ENCODE measurements around the gene IFNE. TPM values are rescaled to one million over a fixed set of nuclear protein-coding genes. Genes with fewer than 3 reads are reported as not detected.

The IFNE gene
- total RNA-seq, 1 donor from 2014 or later: not detected

- intact Hi-C loops (cut with micrococcal nuclease): no loop called here
- Mint-ChIP-seq H3K36me3 (ENCODE audit: low read depth) (no peaks in the 10 kb centered on the region), H3K9me3 (no peaks in the 10 kb centered on the region), H3K27me3 (ENCODE audit: insufficient read depth) (no peaks in the 10 kb centered on the region), H3K4me1 (ENCODE audit: low read depth) (no peaks in the 10 kb centered on the region), H3K27ac (no peak overlapping the region), H3K4me3 (no peak overlapping the region)
- no peak for DNase-seq (ENCODE audit: low spot score)
These were observed 31.3 kb upstream of the IFNE start for GRCh38 chr9:21513431-21513830.

- Mint-ChIP-seq H3K27ac (no peak overlapping the region), H3K9me3 (no peaks in the 10 kb centered on the region), H3K27me3 (ENCODE audit: insufficient read depth) (no peaks in the 10 kb centered on the region), H3K4me1 (ENCODE audit: low read depth) (no peaks in the 10 kb centered on the region), H3K36me3 (ENCODE audit: low read depth) (no peaks in the 10 kb centered on the region), H3K4me3 (no peak overlapping the region)
- no peak for DNase-seq (ENCODE audit: low spot score)
- intact Hi-C loops (cut with micrococcal nuclease): no loop called here
These were observed 28.7 kb upstream of the IFNE start for GRCh38 chr9:21510806-21511205.

GRCh38 chr9:21507483-21507790, 25.3 kb upstream of the IFNE start:
- Mint-ChIP-seq H3K4me1 (ENCODE audit: low read depth) (no peaks in the 10 kb centered on the region), H3K9me3 (no peaks in the 10 kb centered on the region), H3K27ac (no peak overlapping the region), H3K4me3 (no peak overlapping the region), H3K27me3 (ENCODE audit: insufficient read depth) (no peaks in the 10 kb centered on the region), H3K36me3 (ENCODE audit: low read depth) (no peaks in the 10 kb centered on the region)
- intact Hi-C loops (cut with micrococcal nuclease): no loop called here
- no peak for DNase-seq (ENCODE audit: low spot score)

- Mint-ChIP-seq H3K27me3 (ENCODE audit: insufficient read depth) (no peaks in the 10 kb centered on the region), H3K27ac (no peak overlapping the region), H3K4me3 (no peak overlapping the region), H3K4me1 (ENCODE audit: low read depth) (no peaks in the 10 kb centered on the region), H3K9me3 (no peaks in the 10 kb centered on the region), H3K36me3 (ENCODE audit: low read depth) (no peaks in the 10 kb centered on the region)
- DNase-seq (ENCODE audit: low spot score): no peak
- intact Hi-C loops (cut with micrococcal nuclease): no loop called here
These were observed 24.7 kb upstream of the IFNE start for GRCh38 chr9:21506626-21507482.

- DNase-seq (ENCODE audit: low spot score): no peak
- intact Hi-C loops (cut with micrococcal nuclease): no loop called here
- no peaks in the 10 kb centered on the region for H3K36me3 Mint-ChIP-seq (ENCODE audit: low read depth)
- no peaks in the 10 kb centered on the region for H3K27me3 Mint-ChIP-seq (ENCODE audit: insufficient read depth)
- no peaks in the 10 kb centered on the region for H3K9me3 Mint-ChIP-seq
- H3K4me3 Mint-ChIP-seq: no peak overlapping the region
- no peaks in the 10 kb centered on the region for H3K4me1 Mint-ChIP-seq (ENCODE audit: low read depth)
- H3K27ac Mint-ChIP-seq: no peak overlapping the region
These were observed 23.5 kb upstream of the IFNE start for GRCh38 chr9:21505425-21506179.

GRCh38 chr9:21504894-21505293, 22.8 kb upstream of the IFNE start:
- Mint-ChIP-seq H3K27me3 (ENCODE audit: insufficient read depth) (no peaks in the 10 kb centered on the region), H3K9me3 (no peaks in the 10 kb centered on the region), H3K36me3 (ENCODE audit: low read depth) (no peaks in the 10 kb centered on the region), H3K27ac (no peak overlapping the region), H3K4me1 (ENCODE audit: low read depth) (no peaks in the 10 kb centered on the region), H3K4me3 (no peak overlapping the region)
- no peak for DNase-seq (ENCODE audit: low spot score)
- intact Hi-C loops (cut with micrococcal nuclease): no loop called here

- Mint-ChIP-seq H3K27ac (no peak overlapping the region), H3K9me3 (no peaks in the 10 kb centered on the region), H3K4me1 (ENCODE audit: low read depth) (no peaks in the 10 kb centered on the region), H3K27me3 (ENCODE audit: insufficient read depth) (no peaks in the 10 kb centered on the region), H3K4me3 (no peak overlapping the region), H3K36me3 (ENCODE audit: low read depth) (no peaks in the 10 kb centered on the region)
- intact Hi-C loops (cut with micrococcal nuclease): no loop called here
- no peak for DNase-seq (ENCODE audit: low spot score)
These were observed 22.0 kb upstream of the IFNE start for GRCh38 chr9:21504113-21504512.

- DNase-seq (ENCODE audit: low spot score): no peak
- Mint-ChIP-seq H3K4me1 (ENCODE audit: low read depth) (no peaks in the 10 kb centered on the region), H3K9me3 (no peaks in the 10 kb centered on the region), H3K36me3 (ENCODE audit: low read depth) (no peaks in the 10 kb centered on the region), H3K27me3 (ENCODE audit: insufficient read depth) (peaks cover 2% of the 10 kb centered on the region), H3K4me3 (no peak overlapping the region), H3K27ac (no peak overlapping the region)
- intact Hi-C loops (cut with micrococcal nuclease): loop anchor here (2.0 kb wide), 1 partner anchor 20 kb away; no protein-coding TSS in a partner anchor
These were observed 20.5 kb upstream of the IFNE start for GRCh38 chr9:21502586-21502985.

GRCh38 chr9:21499912-21500311, 17.8 kb upstream of the IFNE start:
- H3K4me1 Mint-ChIP-seq (ENCODE audit: low read depth): no peaks in the 10 kb centered on the region
- intact Hi-C loops (cut with micrococcal nuclease): no loop called here
- no peak for DNase-seq (ENCODE audit: low spot score)
- no peaks in the 10 kb centered on the region for H3K9me3 Mint-ChIP-seq
- no peaks in the 10 kb centered on the region for H3K36me3 Mint-ChIP-seq (ENCODE audit: low read depth)
- no peak overlapping the region for H3K4me3 Mint-ChIP-seq
- H3K27ac Mint-ChIP-seq: no peak overlapping the region
- H3K27me3 Mint-ChIP-seq (ENCODE audit: insufficient read depth): peaks cover 2% of the 10 kb centered on the region

GRCh38 chr9:21491756-21492155, 9.6 kb upstream of the IFNE start:
- no peaks in the 10 kb centered on the region for H3K27me3 Mint-ChIP-seq (ENCODE audit: insufficient read depth)
- H3K9me3 Mint-ChIP-seq: no peaks in the 10 kb centered on the region
- H3K36me3 Mint-ChIP-seq (ENCODE audit: low read depth): no peaks in the 10 kb centered on the region
- DNase-seq (ENCODE audit: low spot score): no peak
- intact Hi-C loops (cut with micrococcal nuclease): loop anchor here (1.0 kb wide), 1 partner anchor 298 kb away; no protein-coding TSS in a partner anchor
- H3K4me3 Mint-ChIP-seq: no peak overlapping the region
- H3K27ac Mint-ChIP-seq: no peak overlapping the region
- no peaks in the 10 kb centered on the region for H3K4me1 Mint-ChIP-seq (ENCODE audit: low read depth)

- H3K27ac Mint-ChIP-seq: no peak overlapping the region
- no peaks in the 10 kb centered on the region for H3K36me3 Mint-ChIP-seq (ENCODE audit: low read depth)
- intact Hi-C loops (cut with micrococcal nuclease): loop anchor here (5.0 kb wide), 1 partner anchor 226 kb away; no protein-coding TSS in a partner anchor
- no peak for DNase-seq (ENCODE audit: low spot score)
- H3K9me3 Mint-ChIP-seq: no peaks in the 10 kb centered on the region
- H3K4me3 Mint-ChIP-seq: no peak overlapping the region
- no peaks in the 10 kb centered on the region for H3K4me1 Mint-ChIP-seq (ENCODE audit: low read depth)
- peaks cover 17% of the 10 kb centered on the region for H3K27me3 Mint-ChIP-seq (ENCODE audit: insufficient read depth)
These were observed 550 bp downstream of the IFNE start for GRCh38 chr9:21481470-21482056.

GRCh38 chr9:21479152-21479702, 2.9 kb downstream of the IFNE start:
- Mint-ChIP-seq H3K4me3 (no peak overlapping the region), H3K9me3 (no peaks in the 10 kb centered on the region), H3K4me1 (ENCODE audit: low read depth) (no peaks in the 10 kb centered on the region), H3K36me3 (ENCODE audit: low read depth) (no peaks in the 10 kb centered on the region), H3K27me3 (ENCODE audit: insufficient read depth) (peaks cover 10% of the 10 kb centered on the region), H3K27ac (no peak overlapping the region)
- DNase-seq (ENCODE audit: low spot score): no peak
- intact Hi-C loops (cut with micrococcal nuclease): no loop called here

GRCh38 chr9:21477466-21477865, 4.6 kb downstream of the IFNE start:
- Mint-ChIP-seq H3K36me3 (ENCODE audit: low read depth) (no peaks in the 10 kb centered on the region), H3K4me1 (ENCODE audit: low read depth) (no peaks in the 10 kb centered on the region), H3K9me3 (no peaks in the 10 kb centered on the region), H3K27ac (no peak overlapping the region), H3K27me3 (ENCODE audit: insufficient read depth) (peaks cover 6% of the 10 kb centered on the region), H3K4me3 (no peak overlapping the region)
- no peak for DNase-seq (ENCODE audit: low spot score)
- intact Hi-C loops (cut with micrococcal nuclease): no loop called here

Data from activated T-helper 1 cell treated with anti-CD3 and anti-CD28 coated beads, Interleukin-12 subunit alpha, Interleukin-12 subunit beta, Interleukin-2, Interleukin-4 antibody, amounts not matched to agents 30 ng/mL and 10 ng/mL and 1 ng/mL, durations not matched to agents 14 hours and 24 hours and 36 hours (primary cell).